ENCODE data around the gene NFKBIZ. TPM values are rescaled to one million over a fixed set of nuclear protein-coding genes. Genes with fewer than 3 reads are reported as not detected.

NFKBIZ gene
- total and polyA plus RNA-seq, 4 donors: 4.8 to 78.8 (median 23.7) TPM

GRCh38 chr3:101823525-101823924 lies 25.8 kb upstream of the NFKBIZ start:
- no peak overlapping the region for H3K4me3 ChIP-seq (ENCODE audit: low read depth in 1 of 3, low read length in 3 of 3)
- 88% methylated on average over 5 of the region's 5 CpGs for WGBS
- peaks cover 0 to 2% (median 0%) of the 10 kb centered on the region in 4 donors for H3K36me3 ChIP-seq (ENCODE audit: control insufficient read depth in 4 of 4, insufficient read depth in 3 of 4, low read depth in 1 of 4, low read length in 3 of 4)
- no peak for DNase-seq (ENCODE audit: low spot score)
- no peaks in the 10 kb centered on the region for H3K27me3 ChIP-seq (ENCODE audit: control insufficient read depth in 4 of 4, insufficient read depth in 4 of 4, low read length in 3 of 4)
- H3K9ac ChIP-seq (ENCODE audit: low read depth in 1 of 2, low read length in 2 of 2): no peak overlapping the region
- no peaks in the 10 kb centered on the region for H3K9me3 ChIP-seq (ENCODE audit: control insufficient read depth in 4 of 4, low read length in 3 of 4)
- H3K4me1 ChIP-seq (ENCODE audit: control insufficient read depth in 4 of 4, insufficient read depth in 4 of 4, low read length in 3 of 4): peaks cover 0 to 12% (median 1%) of the 10 kb centered on the region in 4 donors
- no peak overlapping the region for H3K27ac ChIP-seq (ENCODE audit: low read depth in 1 of 2, low read length in 2 of 2)
- TF ChIP-seq NR2F2 (IDR thresholded peaks at IDR 0.05): no peak
- TF ChIP-seq EGR1 (IDR thresholded peaks at IDR 0.05; ENCODE audit: low read depth in 2 of 2): no peak
- TF ChIP-seq CTCF (IDR thresholded peaks at IDR 0.05; ENCODE audit: low read depth, low read length, missing input control): no peak
- TF ChIP-seq FOXA1 (IDR thresholded peaks at IDR 0.05): no peak
- TF ChIP-seq RAD21 (IDR thresholded peaks at IDR 0.05): no peak
- TF ChIP-seq YY1 (IDR thresholded peaks at IDR 0.05): no peak
- no peak for TF ChIP-seq HNF4A (conservative IDR thresholded peaks at IDR 0.05)
- no peak for TF ChIP-seq FOXA2 (IDR thresholded peaks at IDR 0.05)
- TF ChIP-seq ZBTB33 (IDR thresholded peaks at IDR 0.05): no peak
- TF ChIP-seq JUND (IDR thresholded peaks at IDR 0.05): no peak
- no peak for TF ChIP-seq MAX (IDR thresholded peaks at IDR 0.05)
- no peak for TF ChIP-seq GABPA (IDR thresholded peaks at IDR 0.05 in 1 of 2, conservative IDR thresholded peaks at IDR 0.05 in 1 of 2)

GRCh38 chr3:101824702-101825101 lies 24.6 kb upstream of the NFKBIZ start:
- no peak overlapping the region for H3K4me3 ChIP-seq (ENCODE audit: low read depth in 1 of 3, low read length in 3 of 3)
- no peak overlapping the region for H3K27ac ChIP-seq (ENCODE audit: low read depth in 1 of 2, low read length in 2 of 2)
- no peaks in the 10 kb centered on the region for H3K9me3 ChIP-seq (ENCODE audit: control insufficient read depth in 4 of 4, low read length in 3 of 4)
- peaks cover 0 to 2% (median 0%) of the 10 kb centered on the region in 4 donors for H3K36me3 ChIP-seq (ENCODE audit: control insufficient read depth in 4 of 4, insufficient read depth in 3 of 4, low read depth in 1 of 4, low read length in 3 of 4)
- no peaks in the 10 kb centered on the region for H3K27me3 ChIP-seq (ENCODE audit: control insufficient read depth in 4 of 4, insufficient read depth in 4 of 4, low read length in 3 of 4)
- no peak overlapping the region for H3K9ac ChIP-seq (ENCODE audit: low read depth in 1 of 2, low read length in 2 of 2)
- 72% methylated on average over 3 of the region's 3 CpGs for WGBS
- TF ChIP-seq HNF4A (conservative IDR thresholded peaks at IDR 0.05) (no peak), FOXA2 (IDR thresholded peaks at IDR 0.05) (no peak), CTCF (IDR thresholded peaks at IDR 0.05; ENCODE audit: low read depth, low read length, missing input control) (no peak), NR2F2 (IDR thresholded peaks at IDR 0.05) (no peak), EGR1 (IDR thresholded peaks at IDR 0.05; ENCODE audit: low read depth in 2 of 2) (no peak), ZBTB33 (IDR thresholded peaks at IDR 0.05) (no peak), RXRA (IDR thresholded peaks at IDR 0.05) (no peak), REST (IDR thresholded peaks at IDR 0.05) (no peak), SP1 (IDR thresholded peaks at IDR 0.05) (no peak), MAX (IDR thresholded peaks at IDR 0.05) (no peak), ATF3 (IDR thresholded peaks at IDR 0.05) (no peak), RAD21 (IDR thresholded peaks at IDR 0.05) (no peak), JUND (IDR thresholded peaks at IDR 0.05) (no peak), HNF4G (IDR thresholded peaks at IDR 0.05) (no peak), TAF1 (conservative IDR thresholded peaks at IDR 0.05) (no peak), YY1 (IDR thresholded peaks at IDR 0.05) (no peak), GABPA (IDR thresholded peaks at IDR 0.05 in 1 of 2, conservative IDR thresholded peaks at IDR 0.05 in 1 of 2) (no peak), FOXA1 (IDR thresholded peaks at IDR 0.05) (no peak)
- peaks cover 0 to 22% (median 10%) of the 10 kb centered on the region in 4 donors for H3K4me1 ChIP-seq (ENCODE audit: control insufficient read depth in 4 of 4, insufficient read depth in 4 of 4, low read length in 3 of 4)
- no peak for DNase-seq (ENCODE audit: low spot score)

Measured in liver (tissue), 9 donors.